ENCODE results near the gene ZNF407.

DNA sequence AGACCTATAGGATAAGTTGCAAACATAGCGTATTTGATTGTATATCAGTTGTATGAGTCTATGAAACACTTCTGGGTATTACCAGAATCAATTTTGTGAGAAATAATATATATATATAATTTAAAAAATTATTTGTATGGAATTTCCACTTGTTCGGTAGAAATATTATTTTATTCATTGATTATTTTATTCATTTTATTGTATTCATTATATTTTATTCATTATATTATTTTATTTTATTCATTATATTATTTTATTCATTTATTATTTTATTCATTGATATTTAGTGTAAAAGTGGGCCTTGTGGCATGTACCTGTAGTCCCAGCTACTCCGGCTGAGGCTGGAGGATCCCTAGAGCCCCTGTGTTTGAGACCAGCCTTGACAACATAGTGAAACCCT lies 268.9 kb downstream of the ZNF407 start:
- no peak for TF ChIP-seq CTCF (IDR thresholded peaks at IDR 0.05)
- TF ChIP-seq POLR2A (IDR thresholded peaks at IDR 0.05) = no peak

Data from adrenal gland (tissue), 5 donors.